ENCODE measurements around the gene CSRNP3.

- TF ChIP-seq POLR2AphosphoS5 (IDR thresholded peaks at IDR 0.05; ENCODE audit: low read depth, low read length) (no peak), TAF1 (IDR thresholded peaks at IDR 0.05; ENCODE audit: low read depth, low read length) (no peak), POU2F2 (IDR thresholded peaks at IDR 0.05; ENCODE audit: low read depth, low read length) (no peak)
Observed at GRCh38 chr2:165647409-165647808, 177.9 kb downstream of the CSRNP3 start.

Data from GM12891 (cell line).